NCI-H2227 treated with DMSO at 0.1 percent for 48 hours (cell line): Measurements from ENCODE around the gene NAB1.
A peak's percentile ranks its signal among the peaks of the same experiment; 100 is the strongest.
"Not testable (repeated sequence)": the region's sequence is repeated elsewhere in the genome, so short reads cannot be mapped to it uniquely, and the experiment has no call there.

Experiments
- DNase-seq: peaks from one replicate; lab custom pipeline; 2025; lab: John Stamatoyannopoulos, UW

The NAB1 gene

GRCh38 chr2:190674966-190675650, 26.2 kb downstream of the NAB1 start:
- no peak for DNase-seq

- DNase-seq: no peak
Measured at GRCh38 chr2:190677255-190677654, 28.4 kb downstream of the NAB1 start.

GRCh38 chr2:190678444-190679162, 29.7 kb downstream of the NAB1 start:
- DNase-seq: peak; percentile 79

- DNase-seq: no peak
Measured at GRCh38 chr2:190679391-190679790, 30.5 kb downstream of the NAB1 start.

GRCh38 chr2:190679813-190680591, 31.1 kb downstream of the NAB1 start:
- peak; percentile 20 for DNase-seq

GRCh38 chr2:190682168-190682567, 33.3 kb downstream of the NAB1 start:
- no peak for DNase-seq

- no peak for DNase-seq
Measured at GRCh38 chr2:190683802-190684201, 34.9 kb downstream of the NAB1 start.

- DNase-seq: no peak
Measured at GRCh38 chr2:190684931-190685330, 36.0 kb downstream of the NAB1 start.

GRCh38 chr2:190685333-190685732, 36.5 kb downstream of the NAB1 start:
- DNase-seq: no peak

- no peak for DNase-seq
Measured at GRCh38 chr2:190693533-190694232, 44.8 kb downstream of the NAB1 start.

GRCh38 chr2:190694479-190694878, 45.6 kb downstream of the NAB1 start:
- no peak for DNase-seq

- no peak for DNase-seq
Measured at GRCh38 chr2:190695739-190696138, 46.9 kb downstream of the NAB1 start.

- no peak for DNase-seq
Measured at GRCh38 chr2:190696792-190697398, 48.0 kb downstream of the NAB1 start.

GRCh38 chr2:190697421-190697820, 48.5 kb downstream of the NAB1 start:
- no peak for DNase-seq

GRCh38 chr2:190698895-190699294, 50.0 kb downstream of the NAB1 start:
- DNase-seq: no peak

GRCh38 chr2:190701586-190701985, 52.7 kb downstream of the NAB1 start:
- DNase-seq: no peak

GRCh38 chr2:190705280-190705679, 56.4 kb downstream of the NAB1 start:
- no peak for DNase-seq

GRCh38 chr2:190707726-190708125, 58.8 kb downstream of the NAB1 start:
- no peak for DNase-seq

GRCh38 chr2:190708650-190709049, 59.8 kb downstream of the NAB1 start:
- not testable (repeated sequence) for DNase-seq

- no peak for DNase-seq
Measured at GRCh38 chr2:190711069-190711468, 62.2 kb downstream of the NAB1 start.

GRCh38 chr2:190713471-190713870, 64.6 kb downstream of the NAB1 start:
- no peak for DNase-seq

GRCh38 chr2:190714958-190715357, 66.1 kb downstream of the NAB1 start:
- no peak for DNase-seq
